GM21367 (cell line): ENCODE results near the gene PDGFD.

Source experiments
- ATAC-seq: cut with Tn5 transposase; IDR thresholded peaks from one replicate; pipeline ENCODE4 v1.9.1; 2021; ENCODE audit not compliant: unreplicated experiment

PDGFD gene

DNA sequence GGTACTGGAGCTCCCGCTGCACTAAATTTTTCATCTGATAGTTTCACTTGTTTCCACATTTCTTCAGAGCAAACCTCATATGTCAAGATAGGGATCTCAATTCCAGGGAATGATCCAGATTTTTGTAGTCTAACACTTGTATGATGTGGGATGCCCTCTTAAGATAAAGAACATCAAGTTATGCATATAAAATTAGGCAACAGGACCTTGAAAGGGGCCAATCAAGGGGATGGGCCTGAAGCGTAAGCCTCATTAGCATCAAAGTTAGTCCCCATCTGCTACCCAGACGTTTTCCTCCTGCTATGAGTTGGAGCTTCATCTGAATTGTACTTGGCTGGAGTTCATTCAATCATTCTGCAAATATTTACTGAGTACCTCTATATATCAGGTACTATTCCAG lies 17.5 kb downstream of the PDGFD start:
- ATAC-seq: no peak

DNA sequence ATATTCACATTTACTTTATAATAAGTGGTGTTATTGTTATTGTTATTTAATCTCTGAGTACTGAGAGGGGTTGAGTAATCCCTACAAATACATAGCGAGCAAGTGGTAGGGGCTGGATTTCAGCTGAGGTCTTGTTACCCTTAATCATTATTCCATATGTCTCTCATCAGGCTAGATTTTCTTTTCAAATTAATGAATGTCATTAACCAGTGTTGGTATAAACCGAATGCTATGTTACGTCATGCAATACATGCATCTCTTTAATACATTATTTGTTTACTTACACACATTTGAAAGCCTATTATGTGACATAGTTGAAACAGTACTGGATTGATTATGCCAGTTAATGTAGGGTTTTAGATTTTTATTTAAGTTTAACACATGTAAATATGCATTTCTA lies 18.9 kb downstream of the PDGFD start:
- ATAC-seq: no peak

DNA sequence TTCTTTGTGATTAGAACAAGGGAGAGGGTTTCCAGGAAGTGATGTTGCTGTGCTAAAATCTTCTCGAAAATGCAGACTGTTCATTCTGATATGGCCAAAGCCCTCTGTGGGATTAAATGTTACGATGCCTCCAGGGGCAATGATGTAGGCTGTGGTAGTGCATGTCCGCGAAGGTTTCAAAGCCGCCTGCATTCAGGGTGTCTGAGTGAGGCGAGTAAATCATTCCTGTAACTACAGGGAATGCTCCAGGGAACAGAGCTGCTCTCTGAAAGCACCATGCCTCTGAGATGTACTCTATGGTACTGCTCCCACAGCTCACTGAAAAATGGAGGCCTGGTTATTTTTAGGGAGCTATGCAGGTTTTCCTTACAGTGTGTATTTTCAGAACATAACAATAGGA lies 21.2 kb downstream of the PDGFD start:
- no peak for ATAC-seq

DNA sequence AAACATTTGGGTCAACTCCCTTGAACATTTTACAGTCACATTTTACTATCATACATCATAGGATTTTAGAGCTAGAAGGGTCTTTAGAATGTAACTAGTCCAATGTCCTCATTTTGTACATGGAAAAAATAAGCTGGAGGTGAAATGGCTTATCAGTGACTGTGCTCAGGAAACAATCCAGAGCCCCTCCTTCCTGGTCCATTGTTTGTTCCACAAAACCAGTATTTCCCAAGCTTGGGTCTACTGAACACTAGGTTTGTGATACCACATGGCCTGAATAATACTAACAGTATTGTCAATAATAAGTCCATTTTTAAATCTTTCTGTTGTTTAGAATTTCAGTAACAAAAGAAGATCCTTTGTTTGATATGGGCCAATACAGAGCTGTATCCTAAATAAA lies 27.1 kb downstream of the PDGFD start:
- no peak for ATAC-seq

DNA sequence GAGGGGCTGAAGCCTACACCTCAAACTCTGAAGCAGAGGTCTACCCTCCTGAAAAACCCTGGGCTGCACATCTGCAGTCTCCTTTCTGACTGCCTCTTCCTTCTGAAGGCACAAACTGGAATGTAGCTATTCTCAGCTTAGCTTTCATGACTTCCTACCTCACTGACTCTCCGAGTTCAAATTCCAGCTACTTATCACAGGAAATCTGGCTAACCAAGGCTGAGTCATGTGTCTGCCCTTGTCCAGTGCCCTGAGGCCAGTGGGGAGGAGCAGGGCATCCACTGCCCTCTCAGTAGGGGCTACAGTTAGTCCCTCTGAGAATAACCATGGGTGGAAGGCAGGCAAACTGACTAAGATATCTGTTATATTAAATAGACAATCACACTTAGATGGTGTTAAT lies 29.2 kb downstream of the PDGFD start:
- ATAC-seq: no peak

DNA sequence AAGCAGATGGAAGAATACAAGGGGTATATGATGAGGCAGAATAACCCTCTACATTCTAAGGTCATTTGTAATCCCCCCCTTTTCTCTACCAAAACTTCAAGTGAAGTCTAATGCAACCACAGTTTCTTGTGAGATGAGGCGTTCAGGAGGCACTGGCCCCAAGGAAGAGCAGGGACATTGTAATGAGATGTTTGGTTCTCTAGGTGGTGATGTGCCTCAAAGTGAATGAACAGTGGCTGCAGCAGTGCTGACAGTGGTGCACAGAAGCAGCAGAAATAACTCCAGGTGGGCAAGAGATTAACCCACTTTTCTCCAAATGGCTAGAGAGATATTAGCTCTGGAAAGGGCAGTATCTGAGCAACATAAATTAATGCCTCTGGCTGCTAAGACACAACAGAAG lies 33.8 kb downstream of the PDGFD start:
- no peak for ATAC-seq

DNA sequence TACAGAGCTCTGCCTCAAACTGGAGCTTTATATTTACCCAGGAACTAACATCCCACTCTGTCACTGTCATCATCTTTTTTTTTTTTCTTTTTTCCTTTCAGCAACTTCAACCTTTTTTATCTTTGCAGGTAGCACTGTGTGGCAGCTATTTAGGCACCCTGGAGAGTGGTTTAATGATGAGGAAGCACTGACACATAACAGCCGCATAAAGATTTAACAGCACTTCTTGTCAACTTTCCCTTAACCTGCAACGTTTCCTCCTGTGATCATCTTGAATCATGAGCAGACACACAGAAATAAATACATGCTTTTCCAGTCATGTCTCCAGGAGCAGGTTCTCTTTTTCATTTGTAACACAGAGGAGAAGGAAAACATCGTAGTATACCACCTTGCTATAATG lies 34.8 kb downstream of the PDGFD start:
- no peak for ATAC-seq

DNA sequence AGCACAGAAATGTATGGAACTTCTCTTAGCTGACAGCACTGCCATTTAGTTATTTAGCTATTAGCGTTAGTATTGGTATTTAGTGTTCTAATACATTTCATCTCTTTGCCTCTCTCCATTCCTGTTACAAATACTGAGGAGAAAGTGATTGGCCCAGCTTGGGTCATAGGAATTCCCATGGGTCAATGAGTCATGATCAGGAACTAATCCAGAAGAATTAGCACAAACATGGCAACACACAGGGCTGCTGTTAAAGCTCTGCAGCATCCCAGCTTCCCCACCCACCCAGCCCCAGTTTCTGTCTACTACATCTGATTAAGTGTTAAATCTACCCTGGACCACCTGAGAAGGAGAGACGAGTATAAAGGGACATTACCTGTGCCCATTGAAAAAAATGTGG lies 36.1 kb downstream of the PDGFD start:
- ATAC-seq: no peak

DNA sequence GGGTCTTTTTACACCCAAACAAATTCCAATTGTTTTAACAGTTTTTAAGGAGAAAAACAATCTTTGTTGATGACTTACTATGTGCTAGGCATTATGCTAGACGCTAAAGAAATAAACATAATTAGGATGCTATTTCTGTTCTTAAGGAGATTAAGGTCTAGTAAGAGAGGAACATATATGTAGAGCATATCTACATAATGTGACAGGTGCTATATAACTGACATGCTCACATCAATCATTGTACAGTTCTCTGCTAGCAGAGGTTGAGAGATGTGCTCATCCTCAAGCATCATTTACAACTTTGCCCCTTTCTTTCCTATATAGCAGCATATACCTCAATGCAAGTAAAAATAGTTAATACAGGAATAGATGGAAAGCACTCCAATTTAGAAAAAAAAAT lies 37.5 kb downstream of the PDGFD start:
- no peak for ATAC-seq

DNA sequence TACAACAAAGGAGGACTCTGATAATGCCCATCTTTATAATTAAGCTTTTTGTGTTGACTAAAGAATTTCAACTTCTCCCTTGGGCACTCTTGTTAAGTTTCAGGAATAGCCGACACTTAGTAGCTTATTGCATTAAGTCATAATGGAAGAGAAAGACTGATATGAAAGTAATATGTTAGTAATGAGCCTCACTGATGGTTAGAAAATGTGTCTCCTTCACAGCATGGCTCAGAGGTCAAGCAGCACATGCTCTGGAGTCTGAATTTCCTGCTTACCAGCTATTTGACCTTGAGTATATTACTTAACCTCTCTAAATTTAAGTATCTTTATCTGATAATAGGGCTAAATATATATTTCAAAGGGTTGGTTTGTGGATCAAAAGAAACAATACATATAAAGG lies 39.0 kb downstream of the PDGFD start:
- no peak for ATAC-seq

DNA sequence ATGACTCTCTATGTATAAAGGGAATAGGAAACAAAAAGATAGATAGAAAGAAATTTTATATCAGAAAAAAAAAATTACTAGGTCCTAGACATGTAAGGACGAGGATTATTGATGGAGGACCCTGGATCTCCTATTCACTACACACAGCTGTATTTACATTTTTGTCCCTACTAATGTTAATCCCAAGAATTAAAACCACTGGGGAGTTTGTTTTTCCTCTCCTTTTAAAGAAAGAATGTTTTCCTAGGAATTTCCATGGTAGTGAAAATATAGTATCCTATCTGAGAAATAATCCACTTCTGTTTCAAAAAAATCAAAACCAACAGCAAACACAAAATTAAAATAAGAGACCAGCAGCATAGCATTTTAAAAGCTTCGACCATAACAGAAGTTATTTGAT lies 41.1 kb downstream of the PDGFD start:
- ATAC-seq: no peak

DNA sequence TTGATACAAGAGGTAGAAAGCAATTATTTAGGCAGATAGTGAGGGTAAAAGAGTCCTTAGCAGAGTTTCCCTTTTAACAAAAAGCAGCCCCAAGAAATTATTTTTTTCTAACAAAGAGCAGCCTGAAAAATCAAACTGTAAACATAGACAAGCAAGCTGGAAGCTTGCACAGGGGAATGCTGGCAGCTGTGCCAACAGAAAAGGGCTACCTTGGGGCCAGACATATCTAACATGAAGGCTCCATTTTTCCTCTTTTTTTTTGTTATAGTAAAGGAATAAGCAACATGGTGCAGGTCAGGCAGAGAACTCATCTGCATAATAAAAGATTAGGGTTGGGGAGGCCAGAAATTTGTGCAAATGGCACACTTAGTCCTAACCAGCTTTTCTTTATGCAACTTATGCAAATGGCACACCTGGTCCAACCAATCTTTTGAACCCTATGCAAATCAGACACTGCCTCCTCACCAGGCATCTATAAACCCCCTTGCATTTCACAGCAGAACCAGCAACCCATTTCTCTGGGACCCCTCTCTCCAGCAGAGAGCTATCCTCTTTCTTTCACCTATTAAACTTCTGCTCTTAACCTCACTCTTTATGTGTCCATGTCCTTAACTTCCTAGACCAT lies 41.8 kb downstream of the PDGFD start:
- no peak for ATAC-seq

DNA sequence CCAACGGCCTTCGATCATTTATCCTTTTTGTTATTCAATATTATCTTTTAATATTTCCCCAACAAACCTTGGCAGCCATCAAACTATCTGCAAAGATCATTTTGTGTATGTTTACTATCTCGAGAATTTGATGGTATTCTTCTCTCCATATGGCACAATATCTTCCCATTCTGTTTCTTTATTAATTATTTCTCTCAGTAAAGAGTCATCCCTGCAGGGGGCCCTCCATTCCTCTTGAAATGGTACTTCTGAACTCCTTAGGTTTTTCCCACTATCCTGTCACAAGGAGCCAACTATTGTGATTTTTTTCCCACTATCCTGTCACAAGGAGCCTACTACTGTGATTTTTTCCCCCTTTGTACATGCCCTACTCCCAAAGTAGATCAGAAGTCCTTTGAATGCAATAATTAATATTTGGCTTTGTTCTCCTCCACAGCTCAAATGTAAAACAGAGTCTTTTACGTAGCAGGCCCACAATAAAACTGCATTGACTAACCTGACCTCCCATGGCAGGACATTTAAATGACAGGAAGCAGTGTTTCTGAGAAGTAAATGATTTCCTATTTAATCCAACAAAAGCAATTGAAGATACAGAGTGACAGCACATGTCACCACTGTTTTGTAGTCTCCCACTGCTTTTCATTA lies 43.3 kb downstream of the PDGFD start:
- no peak for ATAC-seq

DNA sequence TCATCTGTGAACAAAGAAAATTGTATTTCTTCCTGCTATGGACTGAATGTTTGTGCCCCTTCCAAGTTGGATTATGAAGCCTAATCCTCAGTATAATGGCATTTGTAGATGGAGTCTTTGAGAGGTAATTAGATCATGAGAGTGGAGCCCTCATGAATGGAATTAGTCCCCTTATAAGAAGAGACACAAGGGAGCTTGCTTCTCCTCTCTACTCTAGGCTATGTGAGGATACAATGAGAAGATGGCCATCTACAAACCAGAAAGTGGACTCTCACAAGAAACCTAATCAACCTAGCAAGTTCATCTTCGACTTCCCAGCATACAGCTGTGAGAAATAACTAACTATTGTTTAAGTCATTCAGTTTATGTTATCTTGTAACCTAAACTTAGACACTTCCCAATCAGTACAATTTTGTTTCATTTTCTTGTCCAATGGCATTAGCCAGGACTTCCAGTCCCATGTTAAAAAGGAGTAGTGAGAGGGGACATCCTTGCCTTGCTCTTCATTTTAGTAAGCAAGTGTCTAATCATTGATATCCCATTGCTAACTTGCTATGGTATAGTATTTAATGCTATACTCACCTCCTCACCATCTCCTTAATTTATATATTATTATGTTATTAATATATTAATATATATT lies 45.7 kb downstream of the PDGFD start:
- ATAC-seq: no peak

DNA sequence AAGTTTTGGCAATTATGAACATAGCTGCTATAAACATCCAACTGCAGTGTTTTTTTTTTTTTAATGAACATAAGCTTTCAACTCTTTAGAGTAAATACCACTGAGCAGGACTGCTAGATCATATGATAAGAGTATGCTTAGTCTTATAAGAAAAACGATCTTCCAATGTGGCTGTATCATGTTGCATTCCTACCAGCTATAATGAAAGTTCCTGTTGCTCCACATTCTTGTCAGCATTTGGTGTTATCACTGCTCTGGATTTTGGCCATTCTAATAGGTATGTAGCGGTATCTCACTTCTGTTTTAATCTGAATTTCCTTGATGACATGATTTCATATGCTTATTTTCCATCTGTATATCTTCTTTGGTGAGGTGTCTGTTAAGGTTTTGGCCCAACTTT lies 50.4 kb downstream of the PDGFD start:
- no peak for ATAC-seq

DNA sequence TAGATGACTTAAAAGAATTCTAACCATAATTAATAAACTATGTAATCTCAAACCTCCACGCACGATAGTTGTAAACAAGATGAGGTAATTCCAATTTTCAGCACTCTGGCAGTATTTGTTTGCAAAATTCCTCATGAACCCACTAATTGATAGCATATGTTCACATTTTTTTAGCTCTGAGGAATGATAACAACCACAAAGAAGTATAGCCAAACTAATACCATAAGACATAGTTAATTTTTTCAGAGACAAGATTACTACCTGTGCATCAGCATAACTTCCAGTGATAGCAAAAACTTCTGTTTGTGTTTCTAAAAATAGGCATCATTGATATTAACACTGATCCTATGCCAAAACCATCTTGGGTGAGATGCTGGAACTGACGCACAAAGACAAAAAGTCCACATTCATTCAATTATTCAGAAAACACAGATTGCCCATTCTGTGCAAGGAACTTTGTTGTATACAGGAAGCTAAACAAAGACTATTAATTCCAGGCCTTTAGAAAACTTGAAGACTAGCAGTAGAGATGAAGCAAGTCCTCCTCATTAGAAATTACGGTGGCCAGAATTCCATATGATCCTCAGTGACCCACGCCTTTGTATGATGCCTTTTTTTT lies 57.7 kb downstream of the PDGFD start:
- no peak for ATAC-seq

DNA sequence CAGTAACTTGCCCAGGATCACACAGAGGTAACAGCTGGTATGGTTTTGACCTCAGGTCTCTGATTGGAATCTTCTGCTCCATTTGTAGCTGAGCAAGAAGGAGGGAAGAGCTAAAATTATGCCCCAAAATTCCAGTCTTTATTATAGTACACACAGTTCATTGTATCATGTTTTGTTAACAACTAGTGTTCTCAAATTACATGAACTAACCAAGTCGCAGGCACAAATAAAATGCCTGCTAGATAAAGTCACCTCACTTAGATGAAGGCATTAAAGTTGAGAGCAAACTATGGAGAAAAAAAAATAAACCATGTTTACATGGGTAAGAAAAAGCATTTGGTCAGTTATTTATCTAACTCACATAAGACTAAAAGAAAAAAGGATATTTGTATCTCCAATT lies 58.8 kb downstream of the PDGFD start:
- ATAC-seq: no peak

DNA sequence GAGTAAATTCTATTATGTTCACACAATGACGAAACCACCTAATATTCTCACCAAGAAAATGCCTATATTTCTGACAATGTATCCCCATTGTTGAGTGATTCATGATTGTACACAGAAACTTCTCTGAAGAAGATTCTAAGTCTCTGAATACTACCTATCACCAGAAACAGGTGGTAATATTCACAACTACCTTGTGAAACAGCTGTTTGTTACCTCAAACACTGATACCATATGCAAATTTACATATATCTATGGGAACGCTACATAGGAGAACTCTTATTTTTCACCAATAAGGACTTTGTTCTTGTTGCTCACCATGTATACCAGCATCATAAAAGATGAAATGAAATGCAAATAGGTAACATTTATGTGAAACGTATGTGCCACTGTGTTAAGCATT lies 59.3 kb downstream of the PDGFD start:
- no peak for ATAC-seq

DNA sequence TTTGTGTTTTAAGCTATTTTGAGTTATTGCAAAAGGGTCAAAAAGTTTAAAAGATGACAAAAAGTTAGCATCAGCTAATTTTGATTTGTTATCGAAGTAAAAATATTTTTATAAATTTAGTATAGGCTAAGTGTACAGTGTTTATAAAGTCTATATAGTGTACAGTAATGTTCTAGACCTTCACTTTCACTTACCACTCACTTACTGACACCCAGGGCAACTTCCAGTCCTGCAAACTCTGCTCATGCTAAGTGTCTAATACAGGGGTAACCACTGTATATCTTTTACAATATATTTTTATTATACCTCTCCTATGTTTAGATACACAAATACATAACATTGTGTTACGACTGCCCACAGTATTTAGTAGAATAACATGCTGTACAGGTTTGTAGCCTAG lies 59.7 kb downstream of the PDGFD start:
- no peak for ATAC-seq

DNA sequence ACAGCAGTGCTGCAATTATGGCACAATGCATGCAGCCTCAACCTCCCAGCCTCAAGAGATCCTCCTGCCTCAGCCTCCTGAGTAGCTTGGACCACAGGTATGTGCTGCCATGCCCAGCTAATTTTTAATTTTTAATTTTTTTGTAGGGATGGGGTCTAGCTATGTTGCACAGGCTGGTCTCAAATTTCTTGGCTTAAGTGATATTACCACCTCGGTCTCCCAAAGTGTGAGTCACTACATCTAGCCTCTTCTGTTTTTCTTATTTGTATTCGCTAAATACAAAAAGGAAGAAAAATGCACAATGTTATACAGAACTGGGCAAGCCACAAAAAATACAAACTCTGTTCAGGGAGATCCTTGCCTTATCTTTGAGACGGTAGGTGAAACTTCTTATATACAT lies 65.4 kb downstream of the PDGFD start:
- no peak for ATAC-seq

DNA sequence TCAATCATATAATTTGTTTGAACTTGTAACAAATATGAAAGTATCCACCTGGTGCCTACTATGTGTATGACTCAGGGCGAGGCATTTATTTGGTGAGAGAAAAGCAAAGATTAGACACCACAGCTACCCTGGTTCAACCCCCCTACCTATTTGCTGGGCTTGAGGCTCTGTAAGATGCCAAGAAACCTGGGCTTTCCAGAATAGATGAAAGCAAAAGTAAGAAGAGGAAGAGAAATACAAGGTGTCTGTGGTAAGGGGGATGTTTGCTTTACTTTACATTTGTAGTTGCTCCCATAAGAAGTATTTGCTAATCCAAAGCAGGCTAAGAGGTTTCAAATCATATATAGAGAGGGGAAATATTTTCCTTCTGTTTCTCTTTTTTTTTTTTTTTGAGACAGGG lies 65.8 kb downstream of the PDGFD start:
- no peak for ATAC-seq

DNA sequence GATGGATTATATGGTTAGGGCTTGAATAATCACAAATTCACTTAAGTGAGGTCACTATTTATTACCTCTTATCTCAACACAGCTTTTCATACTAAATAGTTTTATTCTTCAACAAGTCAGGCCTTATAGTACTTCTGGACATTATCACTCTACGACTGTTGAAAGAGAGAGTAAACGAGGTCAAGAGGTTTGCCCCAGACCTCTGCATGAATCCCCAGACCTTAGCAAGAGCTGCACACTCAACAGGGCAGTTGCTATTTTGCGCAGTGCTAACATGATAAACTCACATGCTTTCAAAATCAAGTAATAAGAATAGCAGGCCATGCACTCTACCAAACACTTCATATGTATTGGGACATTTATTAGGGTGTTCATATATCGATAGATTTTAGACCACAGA lies 67.0 kb downstream of the PDGFD start:
- ATAC-seq: no peak
